HepG2 (cell line): ENCODE measurements around the gene SERTAD1. TPM values are rescaled to one million over a fixed set of nuclear protein-coding genes. Genes with fewer than 3 reads are reported as not detected.

Experiments used
- ARID2 ChIP-seq: sonication (generic); formaldehyde crosslinking; IDR thresholded peaks from 2 replicates; pipeline ENCODE4 v1.8.1; 2022; ENCODE audit warnings: mild to moderate bottlenecking, missing genetic modification reagents, borderline replicate concordance
- E2F5 ChIP-seq: sonication (generic); formaldehyde crosslinking; conservative IDR thresholded peaks from 2 replicates; pipeline ENCODE4 v1.4.0; 2020; ENCODE audit warnings: missing genetic modification reagents
- EZH2 ChIP-seq: conservative IDR thresholded peaks from 2 replicates; pipeline ENCODE4 v1.6.1; 2012; ENCODE audit warnings: mild to moderate bottlenecking, low read depth, low read length, moderate library complexity
- FOXO1 ChIP-seq: sonication (generic); formaldehyde crosslinking; IDR thresholded peaks from 2 replicates; pipeline ENCODE4 v1.4.0; 2020; ENCODE audit warnings: missing genetic modification reagents
- HOXA9 ChIP-seq: sonication (generic); formaldehyde crosslinking; IDR thresholded peaks from 2 replicates; pipeline ENCODE4 v1.8.1; 2022; ENCODE audit warnings: missing genetic modification reagents, mild to moderate bottlenecking, moderate library complexity, borderline replicate concordance
- MZF1 ChIP-seq: sonication (generic); formaldehyde crosslinking; IDR thresholded peaks from 2 replicates; pipeline ENCODE4 v1.8.1; 2023; ENCODE audit warnings: mild to moderate bottlenecking, missing genetic modification reagents, borderline replicate concordance
- PAWR ChIP-seq: sonication (generic); formaldehyde crosslinking; IDR thresholded peaks from 2 replicates; pipeline ENCODE4 v1.4.0; 2020; ENCODE audit warnings: missing genetic modification reagents, mild to moderate bottlenecking, borderline replicate concordance
- ZBTB7B ChIP-seq: sonication (generic); formaldehyde crosslinking; IDR thresholded peaks from 2 replicates; pipeline ENCODE4 v1.4.0; 2020; ENCODE audit warnings: missing genetic modification reagents
- ZNF101 ChIP-seq: sonication (generic); formaldehyde crosslinking; IDR thresholded peaks from 2 replicates; pipeline ENCODE4 v1.4.0; 2020; ENCODE audit warnings: mild to moderate bottlenecking, low read depth, missing genetic modification reagents, borderline replicate concordance
- ZNF253 ChIP-seq: sonication (generic); formaldehyde crosslinking; IDR thresholded peaks from 2 replicates; pipeline ENCODE4 v1.8.0; 2022; ENCODE audit warnings: mild to moderate bottlenecking, missing genetic modification reagents, borderline replicate concordance
- ZNF576 ChIP-seq: sonication (generic); formaldehyde crosslinking; IDR thresholded peaks from 2 replicates; pipeline ENCODE4 v1.4.0; 2020; ENCODE audit warnings: mild to moderate bottlenecking, missing genetic modification reagents
- ZNF766 ChIP-seq: sonication (generic); formaldehyde crosslinking; IDR thresholded peaks from 2 replicates; pipeline ENCODE4 v1.5.0; 2020; ENCODE audit warnings: missing genetic modification reagents, borderline replicate concordance
- ZNF775 ChIP-seq: sonication (generic); formaldehyde crosslinking; IDR thresholded peaks from 2 replicates; pipeline ENCODE4 v1.4.0; 2020; ENCODE audit warnings: missing genetic modification reagents, mild to moderate bottlenecking, moderate library complexity, borderline replicate concordance
- ZNF878 ChIP-seq: sonication (generic); formaldehyde crosslinking; IDR thresholded peaks from 2 replicates; pipeline ENCODE4 v1.8.1; 2023; ENCODE audit warnings: mild to moderate bottlenecking, missing genetic modification reagents, moderate library complexity
- ZSCAN22 ChIP-seq: sonication (generic); formaldehyde crosslinking; IDR thresholded peaks from 2 replicates; pipeline ENCODE4 v1.4.0; 2020; ENCODE audit warnings: mild to moderate bottlenecking, missing genetic modification reagents
- polyA plus RNA-seq, 8 experiments: library from polyadenylated mRNA; depleted of rRNA in 3 of 8; stranded (reverse) in 7 of 8; unstranded in 1 of 8; fragments of >200 nt; fragmentation: Illumina TruSeq in 4 of 8; extraction: Trizol in 4 of 8; gene quantifications; 2 replicates each; pipeline versions ENCODE4 v1.2.1 to v1.2.3, GENCODE V29; 2011 to 2016; ENCODE audit warnings: low read depth in 4 of 8, missing spikeins in 1 of 8, mixed read lengths in 1 of 8; ENCODE audit not compliant: insufficient read depth in 1 of 8
- total RNA-seq, 5 experiments: library from RNA; depleted of rRNA; stranded (reverse); fragments of >200 nt; fragmentation: Illumina TruSeq; extraction: Trizol; gene quantifications; 2 replicates each; pipeline ENCODE4 v1.2.3, GENCODE V29; 2016; ENCODE audit warnings: low read depth in 1 of 5
- TF ChIP-seq, protein P1 (sequence below): IDR thresholded peaks from 2 replicates; pipeline ENCODE4 v1.6.1; 2012; ENCODE audit warnings: inconsistent platforms
- TF ChIP-seq, protein P2 (sequence below): sonication (generic); formaldehyde crosslinking; IDR thresholded peaks from 2 replicates; pipeline ENCODE4 v1.5.0; 2020; ENCODE audit warnings: missing genetic modification reagents, mild to moderate bottlenecking, borderline replicate concordance
- TF ChIP-seq, protein P3 (sequence below): sonication (generic); formaldehyde crosslinking; IDR thresholded peaks from 2 replicates; pipeline ENCODE4 v1.4.0; 2020; ENCODE audit warnings: mild to moderate bottlenecking, missing genetic modification reagents
- TF ChIP-seq, protein P4 (sequence below): sonication (generic); formaldehyde crosslinking; IDR thresholded peaks from 2 replicates; pipeline ENCODE4 v1.4.0; 2020; ENCODE audit warnings: low read depth, missing genetic modification reagents
- TF ChIP-seq, protein P5 (sequence below): sonication (generic); formaldehyde crosslinking; conservative IDR thresholded peaks from 2 replicates; pipeline ENCODE4 v1.5.0; 2020; ENCODE audit warnings: missing genetic modification reagents

The SERTAD1 gene
- total and polyA plus RNA-seq, 2 of the 13 experiments (the other 11 are each of a cell fraction or from before 2014, with no cell fraction given) = 4.3 to 4.5 TPM

DNA sequence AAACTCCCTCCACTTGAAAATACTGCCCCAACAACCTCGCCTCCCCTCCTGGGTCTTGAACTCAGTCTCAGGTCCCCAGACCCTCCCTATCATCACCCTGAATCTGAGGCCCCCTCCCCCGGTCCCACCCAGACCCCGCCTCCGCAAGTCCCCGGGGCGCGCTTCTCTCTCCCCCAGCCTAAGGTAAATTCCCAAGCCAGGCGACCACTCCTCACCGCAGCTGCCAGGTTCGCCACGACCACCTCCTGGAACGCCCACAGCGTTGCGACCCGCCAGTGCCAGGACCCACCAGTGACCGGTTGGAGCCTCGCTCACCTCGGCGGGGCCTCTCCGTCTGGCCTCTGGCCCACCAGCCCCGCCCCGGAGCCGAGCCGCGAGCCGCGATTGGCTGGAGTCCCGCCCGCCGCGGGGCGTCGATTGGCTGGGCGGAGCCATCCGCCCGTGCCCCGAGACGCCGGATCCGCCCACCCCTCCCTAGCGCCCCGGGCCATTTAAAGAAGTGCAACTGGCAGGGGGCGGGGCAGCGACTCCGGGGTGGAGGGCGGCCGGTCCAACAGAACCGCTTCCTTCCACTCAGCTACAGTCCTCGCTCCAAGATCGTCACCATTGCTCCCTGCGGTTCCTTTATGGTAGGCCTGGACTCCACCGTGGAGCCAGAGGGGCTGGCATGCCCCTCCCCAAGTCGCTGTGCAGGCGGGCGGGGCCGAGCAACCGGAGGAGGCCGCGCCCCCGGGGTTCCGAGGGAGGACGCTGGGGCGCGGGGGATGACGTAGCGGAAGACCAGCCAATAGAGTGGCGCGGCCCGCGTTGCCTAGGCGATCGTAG lies 18.4 kb upstream of the SERTAD1 start, which contains the start of gene SERTAD3 (continued):
- 0 out of 2 replicates have a peak, but pooled peaks have one; percentile 45 for TF ChIP-seq ZNF576
- no peak for TF ChIP-seq ZSCAN22 (CRISPR knock-in tag)
- TF ChIP-seq, protein P1, sequence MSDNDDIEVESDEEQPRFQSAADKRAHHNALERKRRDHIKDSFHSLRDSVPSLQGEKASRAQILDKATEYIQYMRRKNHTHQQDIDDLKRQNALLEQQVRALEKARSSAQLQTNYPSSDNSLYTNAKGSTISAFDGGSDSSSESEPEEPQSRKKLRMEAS = peak; percentile 64
- TF ChIP-seq ZNF878 = no peak
- TF ChIP-seq ZNF253 (CRISPR knock-in tag) = no peak
- TF ChIP-seq ZNF766 (CRISPR knock-in tag) = peak; percentile 16; the same call in 1 of the 2 replicates
- TF ChIP-seq FOXO1 (CRISPR knock-in tag) = no peak
- TF ChIP-seq ZNF775 = no peak
- TF ChIP-seq, protein P2, sequence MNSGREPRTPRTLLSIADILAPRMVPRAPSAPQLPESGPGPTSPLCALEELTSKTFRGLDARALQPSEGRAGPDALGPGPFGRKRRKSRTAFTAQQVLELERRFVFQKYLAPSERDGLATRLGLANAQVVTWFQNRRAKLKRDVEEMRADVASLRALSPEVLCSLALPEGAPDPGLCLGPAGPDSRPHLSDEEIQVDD (CRISPR knock-in tag) = 0 out of 2 replicates have a peak, but pooled peaks have one; percentile 62
- TF ChIP-seq, protein P3, sequence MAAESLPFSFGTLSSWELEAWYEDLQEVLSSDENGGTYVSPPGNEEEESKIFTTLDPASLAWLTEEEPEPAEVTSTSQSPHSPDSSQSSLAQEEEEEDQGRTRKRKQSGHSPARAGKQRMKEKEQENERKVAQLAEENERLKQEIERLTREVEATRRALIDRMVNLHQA (CRISPR knock-in tag) = no peak
- TF ChIP-seq ARID2 (CRISPR knock-in tag) = no peak
- TF ChIP-seq MZF1 (CRISPR knock-in tag) = peak; percentile 73; the same call in 1 of the 2 replicates
- TF ChIP-seq, protein P4, sequence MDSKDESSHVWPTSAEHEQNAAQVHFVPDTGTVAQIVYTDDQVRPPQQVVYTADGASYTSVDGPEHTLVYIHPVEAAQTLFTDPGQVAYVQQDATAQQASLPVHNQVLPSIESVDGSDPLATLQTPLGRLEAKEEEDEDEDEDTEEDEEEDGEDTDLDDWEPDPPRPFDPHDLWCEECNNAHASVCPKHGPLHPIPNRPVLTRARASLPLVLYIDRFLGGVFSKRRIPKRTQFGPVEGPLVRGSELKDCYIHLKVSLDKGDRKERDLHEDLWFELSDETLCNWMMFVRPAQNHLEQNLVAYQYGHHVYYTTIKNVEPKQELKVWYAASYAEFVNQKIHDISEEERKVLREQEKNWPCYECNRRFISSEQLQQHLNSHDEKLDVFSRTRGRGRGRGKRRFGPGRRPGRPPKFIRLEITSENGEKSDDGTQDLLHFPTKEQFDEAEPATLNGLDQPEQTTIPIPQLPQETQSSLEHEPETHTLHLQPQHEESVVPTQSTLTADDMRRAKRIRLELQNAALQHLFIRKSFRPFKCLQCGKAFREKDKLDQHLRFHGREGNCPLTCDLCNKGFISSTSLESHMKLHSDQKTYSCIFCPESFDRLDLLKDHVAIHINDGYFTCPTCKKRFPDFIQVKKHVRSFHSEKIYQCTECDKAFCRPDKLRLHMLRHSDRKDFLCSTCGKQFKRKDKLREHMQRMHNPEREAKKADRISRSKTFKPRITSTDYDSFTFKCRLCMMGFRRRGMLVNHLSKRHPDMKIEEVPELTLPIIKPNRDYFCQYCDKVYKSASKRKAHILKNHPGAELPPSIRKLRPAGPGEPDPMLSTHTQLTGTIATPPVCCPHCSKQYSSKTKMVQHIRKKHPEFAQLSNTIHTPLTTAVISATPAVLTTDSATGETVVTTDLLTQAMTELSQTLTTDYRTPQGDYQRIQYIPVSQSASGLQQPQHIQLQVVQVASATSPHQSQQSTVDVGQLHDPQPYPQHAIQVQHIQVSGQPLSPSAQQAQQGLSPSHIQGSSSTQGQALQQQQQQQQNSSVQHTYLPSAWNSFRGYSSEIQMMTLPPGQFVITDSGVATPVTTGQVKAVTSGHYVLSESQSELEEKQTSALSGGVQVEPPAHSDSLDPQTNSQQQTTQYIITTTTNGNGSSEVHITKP (CRISPR knock-in tag) = peak; percentile 70; the same call in 1 of the 2 replicates
- no peak for TF ChIP-seq HOXA9 (CRISPR knock-in tag)
- TF ChIP-seq ZNF101 = no peak; the same call in 1 of the 2 replicates
- TF ChIP-seq, protein P5, sequence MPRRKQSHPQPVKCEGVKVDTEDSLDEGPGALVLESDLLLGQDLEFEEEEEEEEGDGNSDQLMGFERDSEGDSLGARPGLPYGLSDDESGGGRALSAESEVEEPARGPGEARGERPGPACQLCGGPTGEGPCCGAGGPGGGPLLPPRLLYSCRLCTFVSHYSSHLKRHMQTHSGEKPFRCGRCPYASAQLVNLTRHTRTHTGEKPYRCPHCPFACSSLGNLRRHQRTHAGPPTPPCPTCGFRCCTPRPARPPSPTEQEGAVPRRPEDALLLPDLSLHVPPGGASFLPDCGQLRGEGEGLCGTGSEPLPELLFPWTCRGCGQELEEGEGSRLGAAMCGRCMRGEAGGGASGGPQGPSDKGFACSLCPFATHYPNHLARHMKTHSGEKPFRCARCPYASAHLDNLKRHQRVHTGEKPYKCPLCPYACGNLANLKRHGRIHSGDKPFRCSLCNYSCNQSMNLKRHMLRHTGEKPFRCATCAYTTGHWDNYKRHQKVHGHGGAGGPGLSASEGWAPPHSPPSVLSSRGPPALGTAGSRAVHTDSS (CRISPR knock-in tag) = no peak
- peak; percentile 48; the same call in 1 of the 2 replicates for TF ChIP-seq ZBTB7B (CRISPR knock-in tag)
- no peak; the same call in 1 of the 2 replicates for TF ChIP-seq E2F5
- TF ChIP-seq PAWR (CRISPR knock-in tag) = no peak
- no peak for TF ChIP-seq EZH2
